B cell (primary cell): ENCODE measurements around the gene FOXK1. TPM values are rescaled to one million over a fixed set of nuclear protein-coding genes. Genes with fewer than 3 reads are reported as not detected.

Source experiments
- ATAC-seq: fragments of 200-7000 bp; cut with Tn5 transposase; one replicate; pipeline ENCODE4 v1.10.0; 2021; ENCODE audit warnings: low read depth, mild to moderate bottlenecking, moderate number of reproducible peaks, moderate library complexity
- CTCF ChIA-PET: fragments of 350-600 bp; sonication (Branson Sonifier 250); formaldehyde crosslinking; loops from one replicate; lab custom pipeline; 2021; ENCODE audit warnings: antibody characterized with exemption, inconsistent platforms; lab: Charles Lee
- POLR2A ChIA-PET: fragments of 350-600 bp; sonication (Branson Sonifier 250); formaldehyde crosslinking; loops from one replicate; lab custom pipeline; 2021; ENCODE audit warnings: antibody characterized with exemption; lab: Charles Lee
- DNase-seq: peaks from one replicate; pipeline ENCODE4 v3.0.0; 2013
- H2AFZ ChIP-seq: 2 replicates; pipeline ENCODE4 v1.6.1; 2012; ENCODE audit warnings: mild to moderate bottlenecking, low read depth, low read length; ENCODE audit not compliant: insufficient read depth, poor library complexity, severe bottlenecking
- H3K27ac ChIP-seq, 2 donors: 1 replicate in 1 of 2; 2 replicates in 1 of 2; pipeline ENCODE4 v1.5.1; 2012 to 2013; ENCODE audit warnings: low read length in 2 of 2, mild to moderate bottlenecking in 2 of 2, moderate library complexity in 1 of 2
- H3K27me3 ChIP-seq, 4 experiments: fragments of 200-600 bp in 1 of 4; sonication (generic) in 1 of 4; replicated peaks in 1 of 4; 1 replicate in 2 of 4; 2 replicates in 2 of 4; pipeline versions ENCODE4 v1.6.1 to v1.7.0; 2013 to 2016; ENCODE audit warnings: low read length in 3 of 4, mild to moderate bottlenecking in 2 of 4, mixed read lengths in 1 of 4, moderate library complexity in 1 of 4; ENCODE audit not compliant: insufficient read depth in 4 of 4, control insufficient read depth in 3 of 4; ENCODE audit errors: control extremely low read depth in 1 of 4
- H3K36me3 ChIP-seq, 2 experiments: replicated peaks in 1 of 2; 1 replicate in 1 of 2; 2 replicates in 1 of 2; pipeline versions ENCODE4 v1.6.1 to v1.7.1; 2013; ENCODE audit warnings: low read length in 1 of 2; ENCODE audit not compliant: insufficient read depth in 2 of 2, control insufficient read depth in 1 of 2; ENCODE audit errors: control extremely low read depth in 1 of 2, extremely low read depth in 1 of 2
- H3K4me1 ChIP-seq, 2 donors: fragments of 200-600 bp in 1 of 2; sonication (generic) in 1 of 2; 1 replicate in 1 of 2; 2 replicates in 1 of 2; pipeline versions ENCODE4 v1.5.1 to v1.6.1; 2013 to 2017; ENCODE audit warnings: low read length in 2 of 2; ENCODE audit not compliant: control insufficient read depth in 2 of 2, insufficient read depth in 2 of 2
- H3K4me2 ChIP-seq: replicated peaks from 2 replicates; pipeline ENCODE3; 2012; ENCODE audit warnings: mild to moderate bottlenecking, low read depth, low read length; ENCODE audit not compliant: poor library complexity, severe bottlenecking
- H3K4me3 ChIP-seq, 5 experiments: fragments of 200-600 bp in 1 of 5; sonication (generic) in 1 of 5; 1 replicate in 3 of 5; 2 replicates in 2 of 5; pipeline versions ENCODE4 v1.5.1 to v1.7.0; 2011 to 2016; ENCODE audit warnings: low read length in 4 of 5, mild to moderate bottlenecking in 4 of 5, low read depth in 2 of 5, control low read depth in 1 of 5, moderate library complexity in 1 of 5; ENCODE audit not compliant: insufficient read depth in 1 of 5; ENCODE audit errors: control extremely low read depth in 1 of 5, extremely low read depth in 1 of 5
- H3K79me2 ChIP-seq: fragments of 200-600 bp; sonication (generic); one replicate; pipeline ENCODE4 v1.6.0; 2016; ENCODE audit warnings: low read length; ENCODE audit not compliant: control insufficient read depth, insufficient read depth
- H3K9ac ChIP-seq: fragments of 200-600 bp; sonication (generic); 2 replicates; pipeline ENCODE4 v1.6.1; 2017; ENCODE audit warnings: mild to moderate bottlenecking, low read length, moderate library complexity
- H3K9me3 ChIP-seq, 3 donors: one replicate each; pipeline versions ENCODE4 v1.6.1 to v1.7.1; 2013; ENCODE audit warnings: low read length in 2 of 3; ENCODE audit not compliant: control insufficient read depth in 2 of 3, insufficient read depth in 1 of 3; ENCODE audit errors: control extremely low read depth in 1 of 3
- H4K20me1 ChIP-seq: 2 replicates; pipeline ENCODE4 v1.6.0; 2012; ENCODE audit warnings: mild to moderate bottlenecking, low read length; ENCODE audit not compliant: insufficient read depth, control insufficient read depth, poor library complexity, severe bottlenecking
- H3K27ac Mint-ChIP-seq: one replicate; pipeline ENCODE4 v1.8.0; 2021; ENCODE audit warnings: mixed read lengths
- H3K27me3 Mint-ChIP-seq: one replicate; pipeline ENCODE4 v1.8.0; 2021; ENCODE audit warnings: mixed read lengths
- H3K4me1 Mint-ChIP-seq: one replicate; pipeline ENCODE4 v1.8.0; 2021; ENCODE audit warnings: mixed read lengths
- H3K4me3 Mint-ChIP-seq: one replicate; pipeline ENCODE4 v1.8.0; 2021; ENCODE audit warnings: mixed read lengths
- H3K9me3 Mint-ChIP-seq: one replicate; pipeline ENCODE4 v1.8.0; 2022; ENCODE audit warnings: mixed read lengths; ENCODE audit not compliant: insufficient read depth
- EZH2 ChIP-seq: IDR thresholded peaks from 2 replicates; pipeline ENCODE4 v1.6.1; 2012; ENCODE audit warnings: borderline replicate concordance, low read depth, mild to moderate bottlenecking, moderate library complexity, low read length; ENCODE audit not compliant: insufficient read depth, poor library complexity, severe bottlenecking
- WGBS: methylation state at CpG from one replicate; pipeline ENCODE4 v1.1.5; 2013; ENCODE audit warnings: missing lambda C conversion rate; ENCODE audit not compliant: insufficient coverage; 5-methylcytosine and 5-hydroxymethylcytosine counted together
- intact Hi-C: fragments of 100-400 bp; cut with micrococcal nuclease; formaldehyde crosslinking; loops from one replicate; pipeline ENCODE4 v1.10.0; 2022
- polyA plus RNA-seq: library from polyadenylated mRNA; depleted of rRNA; stranded (reverse); fragments of >200 nt; gene quantifications from 2 replicates; pipeline ENCODE4 v1.2.3, GENCODE V29; 2012
- total RNA-seq, 2 donors: library from RNA; stranded (reverse); fragments of 120-200 nt in 1 of 2; gene quantifications; 1 replicate in 1 of 2; 2 replicates in 1 of 2; pipeline versions ENCODE4 v1.2.3 to v1.2.4, GENCODE V29; 2013 to 2022
- TF ChIP-seq, protein P1 (sequence below): fragments of 200-600 bp; IDR thresholded peaks from one replicate; pipeline ENCODE4 v1.8.0; 2022; ENCODE audit warnings: antibody characterized with exemption, mild to moderate bottlenecking

FOXK1 gene
- total and polyA plus RNA-seq, 2 donors (not counting 1 experiment from before 2014, with no cell fraction given): 17.9 to 56.2 TPM

DNA sequence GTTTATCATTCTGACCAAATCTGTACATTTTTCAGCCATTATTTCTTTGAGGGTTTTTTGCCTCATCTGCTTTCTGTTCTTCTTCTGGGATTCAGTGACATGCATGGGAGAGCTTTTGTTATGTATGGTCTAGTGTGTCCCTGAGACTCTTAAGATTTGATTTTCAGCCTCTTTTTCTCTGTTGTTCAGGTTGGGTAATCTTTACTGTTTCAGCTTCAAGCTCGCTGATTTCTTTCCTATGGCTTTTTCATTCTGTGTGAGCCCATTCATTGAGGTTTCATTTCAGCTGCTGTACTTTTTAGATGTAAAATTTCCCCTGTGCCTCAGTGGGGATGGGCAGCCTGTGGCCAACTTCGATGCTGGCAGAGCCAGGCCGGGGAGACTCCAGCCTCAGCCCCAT lies 38.1 kb downstream of the FOXK1 start:
- intact Hi-C loops: no loop called here
- peaks cover 98% of the 10 kb centered on the region for H3K79me2 ChIP-seq
- Mint-ChIP-seq H3K9me3 (no peaks in the 10 kb centered on the region), H3K27me3 (no peaks in the 10 kb centered on the region), H3K4me3 (peak overlapping the region; percentile 39), H3K27ac (peak overlapping the region; percentile 37), H3K4me1 (peaks cover 56% of the 10 kb centered on the region)
- H2AFZ ChIP-seq: no peak overlapping the region
- no peak overlapping the region for H3K4me3 ChIP-seq
- DNase-seq (no peak), ATAC-seq (no peak)
- peaks cover 2 to 10% of the 10 kb centered on the region in 2 experiments for H3K36me3 ChIP-seq
- no peak overlapping the region for H3K4me2 ChIP-seq
- no peaks in the 10 kb centered on the region for H3K27me3 ChIP-seq
- H3K9ac ChIP-seq: no peak overlapping the region
- ChIA-PET POLR2A (interaction anchor here (0.6 kb wide), 1 partner anchor 8 kb away, joined by 7 read pairs; no protein-coding TSS in a partner anchor), CTCF (no interaction called here)
- no peak for TF ChIP-seq EZH2
- TF ChIP-seq, protein P1, sequence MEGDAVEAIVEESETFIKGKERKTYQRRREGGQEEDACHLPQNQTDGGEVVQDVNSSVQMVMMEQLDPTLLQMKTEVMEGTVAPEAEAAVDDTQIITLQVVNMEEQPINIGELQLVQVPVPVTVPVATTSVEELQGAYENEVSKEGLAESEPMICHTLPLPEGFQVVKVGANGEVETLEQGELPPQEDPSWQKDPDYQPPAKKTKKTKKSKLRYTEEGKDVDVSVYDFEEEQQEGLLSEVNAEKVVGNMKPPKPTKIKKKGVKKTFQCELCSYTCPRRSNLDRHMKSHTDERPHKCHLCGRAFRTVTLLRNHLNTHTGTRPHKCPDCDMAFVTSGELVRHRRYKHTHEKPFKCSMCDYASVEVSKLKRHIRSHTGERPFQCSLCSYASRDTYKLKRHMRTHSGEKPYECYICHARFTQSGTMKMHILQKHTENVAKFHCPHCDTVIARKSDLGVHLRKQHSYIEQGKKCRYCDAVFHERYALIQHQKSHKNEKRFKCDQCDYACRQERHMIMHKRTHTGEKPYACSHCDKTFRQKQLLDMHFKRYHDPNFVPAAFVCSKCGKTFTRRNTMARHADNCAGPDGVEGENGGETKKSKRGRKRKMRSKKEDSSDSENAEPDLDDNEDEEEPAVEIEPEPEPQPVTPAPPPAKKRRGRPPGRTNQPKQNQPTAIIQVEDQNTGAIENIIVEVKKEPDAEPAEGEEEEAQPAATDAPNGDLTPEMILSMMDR: no peak
- peak overlapping the region in 1 of 2 donors; percentile 34 for H3K27ac ChIP-seq
- 46% methylated on average over 3 of the region's 3 CpGs for WGBS
- H4K20me1 ChIP-seq: peaks cover 91% of the 10 kb centered on the region
- H3K4me1 ChIP-seq: peaks cover 13 to 26% of the 10 kb centered on the region in 2 donors
- no peaks in the 10 kb centered on the region for H3K9me3 ChIP-seq

DNA sequence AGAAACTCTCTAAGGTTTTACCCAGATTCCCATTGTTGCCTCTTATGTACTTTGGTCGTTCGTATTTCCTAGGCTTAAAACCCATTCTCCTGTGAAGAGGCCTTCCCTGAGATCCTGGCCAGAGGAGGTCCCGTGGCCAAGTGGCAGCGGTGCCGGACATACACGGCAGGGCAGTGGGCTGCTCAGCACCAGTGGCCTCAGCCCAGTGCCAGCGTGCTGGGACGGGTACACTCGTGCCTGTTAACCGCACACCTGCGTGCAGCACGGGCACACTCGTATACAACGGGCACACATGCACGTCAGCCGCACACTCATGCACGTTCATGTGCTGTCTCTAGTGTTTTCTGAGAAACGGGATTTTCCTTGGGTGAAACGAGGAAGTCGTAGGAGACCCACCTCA lies 40.2 kb downstream of the FOXK1 start:
- no peak overlapping the region for H3K4me3 Mint-ChIP-seq
- Histone ChIP-seq H3K79me2 (peaks cover 95% of the 10 kb centered on the region), H3K27ac (no peak overlapping the region), H3K4me1 (peaks cover 18 to 33% of the 10 kb centered on the region in 2 donors), H3K4me2 (no peak overlapping the region), H3K9me3 (no peaks in the 10 kb centered on the region), H3K36me3 (peaks cover 2 to 8% of the 10 kb centered on the region in 2 experiments), H3K9ac (no peak overlapping the region), H3K4me3 (no peak overlapping the region), H3K27me3 (no peaks in the 10 kb centered on the region), H2AFZ (no peak overlapping the region), H4K20me1 (peaks cover 78% of the 10 kb centered on the region)
- no peak overlapping the region for H3K27ac Mint-ChIP-seq
- H3K9me3 Mint-ChIP-seq: no peaks in the 10 kb centered on the region
- intact Hi-C loops: no loop called here
- TF ChIP-seq EZH2: no peak
- TF ChIP-seq, protein P1: no peak
- ChIA-PET CTCF (no interaction called here), POLR2A (no interaction called here)
- no peak for ATAC-seq
- DNase-seq: no peak
- no peaks in the 10 kb centered on the region for H3K27me3 Mint-ChIP-seq
- peaks cover 54% of the 10 kb centered on the region for H3K4me1 Mint-ChIP-seq
- WGBS: 93% methylated on average over 20 of the region's 20 CpGs
